ENCODE measurements around the gene GPER1.

DNA sequence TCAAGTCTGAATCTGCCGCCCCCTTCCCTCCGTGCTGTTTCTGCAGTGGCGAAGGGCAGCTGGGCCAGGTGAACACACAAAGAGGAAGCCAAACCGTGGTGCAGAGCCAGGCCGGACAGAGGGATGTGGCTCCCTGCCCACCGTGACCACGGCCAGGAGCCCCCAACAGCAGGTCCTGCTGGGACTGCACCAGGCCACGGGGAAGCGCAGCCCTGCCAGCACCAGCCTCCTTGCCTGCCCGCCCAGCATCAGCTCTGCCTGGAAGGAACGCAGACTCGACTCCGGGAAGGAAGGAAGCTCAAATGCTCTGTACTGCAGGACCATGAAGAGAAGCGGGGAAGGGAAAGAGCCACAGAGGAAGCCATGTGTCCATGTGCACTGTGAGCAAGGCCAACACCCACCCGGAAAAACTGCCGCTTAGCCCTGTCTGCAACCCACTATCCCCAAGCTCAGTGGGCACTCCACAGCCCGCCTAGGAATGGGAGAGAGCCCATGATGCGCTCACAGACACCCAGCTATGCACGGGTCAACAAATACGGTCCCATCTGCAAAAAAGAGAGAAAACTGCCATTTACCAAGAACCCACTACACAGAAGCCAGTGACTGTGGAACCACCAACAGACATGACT, 19.0 kb downstream of the GPER1 start:
- TF ChIP-seq CTCF (IDR thresholded peaks at IDR 0.05; ENCODE audit: low read depth, low read length, poor library complexity, severe bottlenecking) (no peak), EZH2phosphoT487 (IDR thresholded peaks at IDR 0.05; ENCODE audit: borderline replicate concordance, low read length) (no peak)
